Activated naive CD4-positive, alpha-beta T cell treated with anti-CD3 and anti-CD28 coated beads, Interleukin-2, amount 50 U/mL, for 16 hours (primary cell): ENCODE measurements around the gene RPL39.
"Not testable (repeated sequence)": the region's sequence is repeated elsewhere in the genome, so short reads cannot be mapped to it uniquely, and the experiment has no call there.

ENCODE experiments used
- DNase-seq: peaks from one replicate; pipeline ENCODE4 v3.0.0-alpha.2; 2020

The RPL39 gene

GRCh38 chrX:119762718-119763117 lies 28.7 kb downstream of the RPL39 start:
- DNase-seq: no peak

- no peak for DNase-seq
Observed at GRCh38 chrX:119760026-119760877, 31.2 kb downstream of the RPL39 start.

- no peak for DNase-seq
Observed at GRCh38 chrX:119759248-119759766, 32.1 kb downstream of the RPL39 start.

- peak; percentile 25 for DNase-seq
Observed at GRCh38 chrX:119758731-119759247, 32.6 kb downstream of the RPL39 start.

GRCh38 chrX:119757979-119758730 lies 33.3 kb downstream of the RPL39 start, which contains the start of gene SOWAHD:
TSS of gene SOWAHD (plus strand) at chrX:119758588. CDS start at chrX:119758668, 80 bp downstream.
- peak; percentile 20 for DNase-seq

- no peak for DNase-seq
Observed at GRCh38 chrX:119757646-119757978, 33.8 kb downstream of the RPL39 start.

- no peak for DNase-seq
Observed at GRCh38 chrX:119756926-119757635, 34.3 kb downstream of the RPL39 start.

- DNase-seq: peak; percentile 43
Observed at GRCh38 chrX:119755981-119756533, 35.4 kb downstream of the RPL39 start.

- DNase-seq: peak; percentile 25
Observed at GRCh38 chrX:119753639-119754257, 37.7 kb downstream of the RPL39 start.

GRCh38 chrX:119753001-119753400 lies 38.4 kb downstream of the RPL39 start:
- DNase-seq: no peak

GRCh38 chrX:119750751-119751150 lies 40.7 kb downstream of the RPL39 start:
- not testable (repeated sequence) for DNase-seq

- DNase-seq: not testable (repeated sequence)
Observed at GRCh38 chrX:119750131-119750530, 41.3 kb downstream of the RPL39 start.

GRCh38 chrX:119745283-119745848 lies 46.1 kb downstream of the RPL39 start:
- no peak for DNase-seq

GRCh38 chrX:119738742-119739141 lies 52.7 kb downstream of the RPL39 start:
- DNase-seq: no peak
